Subcutaneous abdominal adipose tissue (tissue), 5 donors: ENCODE measurements around the gene SCN3A.

Experiments used
- H3K27ac ChIP-seq: one replicate; pipeline ENCODE4 v1.7.0; 2013; ENCODE audit warnings: low read depth, mild to moderate bottlenecking, inconsistent platforms, low read length, moderate library complexity
- H3K27me3 ChIP-seq, 5 donors: one replicate each; pipeline ENCODE4 v1.7.0; 2013; ENCODE audit warnings: low read length in 5 of 5, inconsistent platforms in 1 of 5; ENCODE audit not compliant: control insufficient read depth in 5 of 5, insufficient read depth in 4 of 5
- H3K36me3 ChIP-seq, 5 donors: one replicate each; pipeline ENCODE4 v1.7.0; 2013; ENCODE audit warnings: low read length in 5 of 5; ENCODE audit not compliant: control insufficient read depth in 5 of 5, insufficient read depth in 5 of 5
- H3K4me1 ChIP-seq, 5 donors: one replicate each; pipeline ENCODE4 v1.7.0; 2013; ENCODE audit warnings: low read length in 5 of 5, mild to moderate bottlenecking in 3 of 5, moderate library complexity in 1 of 5; ENCODE audit not compliant: control insufficient read depth in 5 of 5, insufficient read depth in 5 of 5
- H3K4me3 ChIP-seq, 5 donors: one replicate each; pipeline ENCODE4 v1.7.0; 2013; ENCODE audit warnings: low read length in 5 of 5, low read depth in 1 of 5
- H3K9ac ChIP-seq, 5 donors: one replicate each; pipeline ENCODE4 v1.7.0; 2013; ENCODE audit warnings: low read length in 5 of 5, mild to moderate bottlenecking in 4 of 5, moderate library complexity in 3 of 5
- H3K9me3 ChIP-seq, 5 donors: one replicate each; pipeline ENCODE4 v1.7.0; 2013; ENCODE audit warnings: low read length in 5 of 5; ENCODE audit not compliant: control insufficient read depth in 5 of 5
- donor health status: healthy.
- donor health status: healthy.
- donor health status: healthy.
- donor health status: healthy.
- donor health status: healthy.

Gene SCN3A

DNA sequence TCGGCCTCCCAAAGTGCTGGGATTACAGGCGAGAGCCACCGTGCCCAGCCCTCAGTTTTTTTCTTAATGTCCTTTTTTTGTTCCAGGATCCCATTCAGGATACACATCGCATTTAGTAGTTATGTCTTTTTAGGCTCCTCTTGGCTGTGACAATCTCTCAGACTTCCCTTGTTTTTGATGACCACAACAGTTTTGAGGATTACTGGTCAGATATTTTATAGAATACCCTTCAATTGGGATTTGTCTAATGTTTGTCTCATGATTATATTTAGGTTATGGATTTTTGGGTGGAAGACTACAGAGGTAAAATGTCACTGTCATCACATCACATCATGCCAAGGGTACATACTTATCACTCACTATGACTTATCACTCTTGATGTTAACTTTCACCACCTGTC, 46.7 kb downstream of the SCN3A start:
- Histone ChIP-seq H3K36me3 (peaks cover 0 to 3% (median 0%) of the 10 kb centered on the region in 5 donors), H3K9me3 (peaks cover 0 to 4% (median 0%) of the 10 kb centered on the region in 5 donors), H3K4me1 (no peaks in the 10 kb centered on the region), H3K4me3 (no peak overlapping the region), H3K27me3 (no peaks in the 10 kb centered on the region), H3K27ac (no peak overlapping the region), H3K9ac (no peak overlapping the region)

DNA sequence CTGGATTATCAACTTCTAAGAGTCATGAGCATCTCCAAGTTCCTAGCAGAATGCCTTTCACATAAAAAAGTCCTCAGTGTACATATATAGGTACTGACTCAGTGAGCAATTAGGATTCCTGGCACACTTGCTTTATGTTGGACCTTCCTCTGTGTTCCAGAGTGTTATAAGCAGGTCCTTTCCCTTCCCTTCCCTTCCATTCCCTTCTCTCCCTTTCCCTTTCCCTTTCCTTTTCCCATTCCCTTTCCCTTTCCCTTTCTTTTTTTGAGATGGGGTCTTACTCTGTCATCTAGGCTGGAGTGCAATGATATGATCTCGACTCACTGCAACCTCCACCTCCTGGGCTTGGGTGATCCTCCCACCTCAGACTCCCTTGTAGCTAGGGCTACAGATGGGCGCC, 48.7 kb downstream of the SCN3A start:
- Histone ChIP-seq H3K27ac (no peak overlapping the region), H3K9me3 (peaks cover 0 to 4% (median 0%) of the 10 kb centered on the region in 5 donors), H3K27me3 (no peaks in the 10 kb centered on the region), H3K36me3 (peaks cover 0 to 3% (median 0%) of the 10 kb centered on the region in 5 donors), H3K4me1 (no peaks in the 10 kb centered on the region), H3K9ac (no peak overlapping the region), H3K4me3 (no peak overlapping the region)

DNA sequence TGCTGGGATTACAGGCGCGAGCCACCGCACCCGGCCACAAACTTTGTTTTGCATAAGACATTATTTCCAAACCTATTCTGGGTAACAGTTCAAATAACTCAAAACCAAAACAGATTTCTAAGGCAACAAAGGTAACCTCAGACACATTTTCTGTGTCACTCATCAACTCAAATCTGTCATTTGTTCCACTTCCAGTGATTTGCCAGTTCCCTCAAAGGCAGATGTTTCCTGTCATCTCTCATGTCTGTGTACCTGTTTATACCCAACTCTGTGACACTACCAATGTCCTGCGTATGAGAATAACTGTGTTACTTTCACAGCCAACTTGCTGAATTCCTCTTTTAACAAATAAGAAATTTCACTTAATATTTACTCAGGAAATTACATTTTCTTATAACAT, 54.4 kb downstream of the SCN3A start:
- H3K4me1 ChIP-seq, result no peaks in the 10 kb centered on the region

DNA sequence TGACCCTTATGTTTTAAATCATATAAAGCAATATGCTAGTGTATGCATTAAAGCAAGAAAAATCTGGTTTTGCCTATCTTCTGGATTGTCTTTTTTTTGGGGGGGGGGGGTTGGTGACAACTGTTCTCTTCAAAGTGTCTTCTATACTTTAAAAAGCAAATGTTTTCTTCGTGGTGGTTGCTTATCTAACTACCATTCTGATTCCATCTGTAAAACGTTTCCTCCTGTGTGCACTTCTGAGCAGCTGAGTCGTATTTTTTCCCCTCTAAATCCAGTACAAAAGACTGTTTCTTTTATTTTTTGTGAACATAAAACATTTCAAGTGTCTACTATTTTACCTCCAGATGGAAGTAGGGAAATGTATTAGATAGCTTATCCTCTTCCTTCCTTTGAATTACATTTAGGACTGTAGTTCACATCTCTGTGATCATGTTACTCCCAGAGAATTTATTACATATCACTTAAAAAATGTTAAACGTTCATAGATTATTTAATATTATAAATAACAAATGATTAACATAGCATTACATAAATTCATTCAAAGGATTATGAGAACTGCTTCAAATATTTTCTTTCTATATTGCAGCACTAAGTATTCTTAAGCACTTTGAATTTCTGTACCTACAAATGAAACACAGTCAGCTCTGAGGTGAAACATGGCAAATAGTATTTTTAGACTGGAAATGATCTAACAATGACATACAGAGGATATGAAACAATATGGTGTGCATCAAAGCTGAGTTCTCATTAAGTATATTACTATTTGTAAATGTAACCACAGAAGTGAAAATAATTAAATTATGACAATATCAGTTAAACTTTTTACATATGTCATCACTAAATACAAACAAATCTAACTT, 56.4 kb downstream of the SCN3A start:
- no peaks in the 10 kb centered on the region for H3K27me3 ChIP-seq
- no peaks in the 10 kb centered on the region for H3K9me3 ChIP-seq
- no peak overlapping the region for H3K9ac ChIP-seq
- H3K4me1 ChIP-seq, result no peaks in the 10 kb centered on the region
- H3K27ac ChIP-seq, result no peak overlapping the region
- H3K4me3 ChIP-seq, result no peak overlapping the region
- H3K36me3 ChIP-seq, result no peaks in the 10 kb centered on the region

More for the DNA sequence above, 54.4 kb downstream of the SCN3A start:
- Histone ChIP-seq H3K36me3 (no peaks in the 10 kb centered on the region), H3K4me3 (no peak overlapping the region), H3K9ac (no peak overlapping the region), H3K27me3 (no peaks in the 10 kb centered on the region), H3K9me3 (no peaks in the 10 kb centered on the region), H3K27ac (no peak overlapping the region)

DNA sequence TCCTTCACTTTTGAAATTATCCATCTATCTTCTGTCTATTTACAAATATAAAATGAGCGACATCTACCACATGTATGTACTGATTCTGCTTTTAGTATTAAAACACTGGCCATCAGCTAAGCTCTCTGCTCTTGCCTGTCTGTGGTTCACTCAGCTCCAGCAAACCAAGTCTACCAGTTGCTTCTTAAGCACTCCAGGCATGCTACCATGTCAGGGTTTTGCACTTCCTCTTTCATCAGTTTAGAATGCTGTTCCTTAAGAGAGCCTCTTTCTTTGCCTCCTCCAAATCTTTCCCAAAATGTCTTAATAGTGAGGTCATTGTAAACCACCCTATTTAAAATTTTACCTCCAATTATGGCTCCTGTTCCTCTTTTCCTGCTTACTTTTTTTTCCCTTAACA, 59.5 kb downstream of the SCN3A start:
- Histone ChIP-seq H3K36me3 (no peaks in the 10 kb centered on the region), H3K4me1 (no peaks in the 10 kb centered on the region), H3K27me3 (no peaks in the 10 kb centered on the region), H3K4me3 (no peak overlapping the region), H3K27ac (no peak overlapping the region), H3K9me3 (no peaks in the 10 kb centered on the region), H3K9ac (no peak overlapping the region)

DNA sequence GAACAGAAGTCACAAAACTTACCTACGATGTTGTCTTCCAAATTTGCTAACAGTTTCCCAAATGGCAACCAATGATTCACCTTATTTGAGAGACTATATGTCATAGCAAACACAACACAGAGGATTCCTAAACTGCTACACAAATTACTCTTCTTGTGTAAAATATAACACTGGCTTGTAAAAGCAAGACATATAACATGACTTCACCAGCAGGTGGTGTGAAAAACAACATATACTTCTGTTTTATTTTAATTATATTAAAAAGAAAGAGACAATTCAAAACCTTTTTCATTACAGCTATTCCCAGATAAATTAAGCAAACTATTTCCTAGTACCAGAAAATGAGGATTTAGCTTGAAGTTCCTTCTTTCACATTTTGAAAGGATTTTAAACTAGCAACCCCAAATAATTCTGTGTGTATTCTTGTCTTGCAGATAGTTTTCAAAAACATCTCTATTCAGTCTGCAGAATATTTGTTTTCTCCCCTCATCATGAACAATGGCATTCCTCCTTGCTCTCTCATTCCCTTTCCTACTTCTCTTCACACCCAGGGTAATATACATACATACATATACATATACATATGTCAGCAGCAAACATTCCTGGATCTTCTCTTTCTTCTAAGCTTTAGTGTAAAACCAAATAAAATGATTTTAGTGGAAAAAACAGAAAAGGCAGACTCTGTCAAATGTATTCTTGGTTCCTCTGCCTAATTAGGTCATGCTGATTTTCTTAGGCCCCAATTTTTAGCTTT, 62.1 kb downstream of the SCN3A start:
- H3K36me3 ChIP-seq, result no peaks in the 10 kb centered on the region
- no peaks in the 10 kb centered on the region for H3K27me3 ChIP-seq
- H3K9me3 ChIP-seq, result no peaks in the 10 kb centered on the region
- H3K27ac ChIP-seq, result no peak overlapping the region
- no peak overlapping the region for H3K9ac ChIP-seq
- H3K4me3 ChIP-seq, result no peak overlapping the region
- H3K4me1 ChIP-seq, result no peaks in the 10 kb centered on the region

DNA sequence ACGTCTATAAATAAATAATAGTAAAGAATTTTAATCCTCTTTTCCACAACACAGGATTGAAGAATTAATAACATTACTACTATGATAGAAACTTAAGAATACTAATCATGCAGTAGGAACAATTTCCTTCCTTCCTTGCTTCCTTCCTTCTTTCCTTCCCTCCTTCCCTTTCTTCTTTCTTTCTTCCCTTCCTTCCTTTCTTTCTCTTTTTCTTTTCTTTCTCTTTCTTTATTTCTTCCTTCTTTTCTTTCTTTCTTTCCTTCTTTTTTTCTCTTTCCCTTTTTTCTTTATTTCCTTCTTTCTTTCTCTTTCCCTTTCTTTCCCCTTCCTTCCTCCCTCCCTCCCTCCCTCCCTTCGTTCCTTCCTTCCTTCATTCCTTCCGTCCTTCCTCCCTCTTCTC, 77.6 kb downstream of the SCN3A start:
- Histone ChIP-seq H3K4me1 (no peaks in the 10 kb centered on the region), H3K9ac (no peak overlapping the region), H3K36me3 (no peaks in the 10 kb centered on the region), H3K27ac (no peak overlapping the region), H3K27me3 (no peaks in the 10 kb centered on the region), H3K4me3 (no peak overlapping the region), H3K9me3 (no peaks in the 10 kb centered on the region)

DNA sequence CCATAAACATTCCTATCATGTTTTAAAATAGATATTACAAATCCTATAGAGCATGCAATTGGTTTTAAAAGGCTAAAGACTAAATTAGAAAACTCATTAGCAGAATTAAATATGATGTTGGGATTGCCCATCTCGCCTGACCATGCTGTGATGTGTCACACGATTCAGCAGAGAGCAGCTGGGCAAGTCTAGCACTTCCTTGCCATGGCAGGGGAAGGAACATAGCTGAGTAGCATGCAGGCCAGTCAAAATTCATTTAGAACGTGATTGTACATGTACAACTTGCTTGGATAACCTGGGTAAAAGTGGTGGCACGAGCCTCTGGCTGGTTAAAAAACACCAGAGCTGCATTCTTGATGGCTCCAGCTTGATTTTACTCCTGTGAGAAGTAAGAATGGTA, 81.3 kb downstream of the SCN3A start:
- H3K9ac ChIP-seq, result no peak overlapping the region
- H3K36me3 ChIP-seq, result no peaks in the 10 kb centered on the region
- H3K27ac ChIP-seq, result no peak overlapping the region
- no peak overlapping the region for H3K4me3 ChIP-seq
- H3K9me3 ChIP-seq, result no peaks in the 10 kb centered on the region
- H3K27me3 ChIP-seq, result no peaks in the 10 kb centered on the region
- no peaks in the 10 kb centered on the region for H3K4me1 ChIP-seq

DNA sequence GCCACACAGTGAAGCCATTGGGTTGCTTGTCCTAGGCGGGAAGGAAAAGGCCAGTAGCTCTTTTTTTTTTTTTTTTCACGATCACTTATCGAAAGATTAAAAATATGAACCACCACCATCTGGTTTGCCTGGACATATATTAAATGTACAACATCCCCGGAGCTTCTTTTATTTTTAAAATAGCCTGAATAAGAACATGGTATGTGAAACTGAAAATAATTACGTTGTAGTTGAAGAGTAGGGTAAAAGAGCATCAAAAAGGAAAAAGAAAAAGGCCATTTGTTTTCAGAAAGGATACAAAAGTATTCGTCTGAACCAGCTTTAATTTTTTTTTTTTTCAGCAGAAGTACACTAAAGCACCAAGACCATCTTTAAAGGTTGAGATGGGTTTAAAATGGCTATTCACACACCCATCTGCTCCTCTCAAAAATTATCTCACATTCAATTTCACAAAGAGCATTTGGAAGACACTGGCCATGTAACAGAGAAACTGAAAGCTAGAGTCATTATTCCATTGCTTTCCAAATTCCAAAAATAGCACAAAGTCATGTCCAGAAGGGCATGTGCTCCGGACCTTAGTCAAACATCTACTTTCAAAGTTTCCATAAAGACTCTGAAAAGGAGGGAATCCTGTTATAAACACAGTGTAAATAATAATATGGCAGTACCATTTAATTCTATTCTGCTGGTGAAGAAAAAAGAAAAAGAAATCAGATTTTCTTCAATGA, 82.9 kb downstream of the SCN3A start:
- Histone ChIP-seq H3K27me3 (no peaks in the 10 kb centered on the region), H3K9ac (no peak overlapping the region), H3K4me1 (no peaks in the 10 kb centered on the region), H3K27ac (no peak overlapping the region), H3K36me3 (no peaks in the 10 kb centered on the region), H3K9me3 (no peaks in the 10 kb centered on the region), H3K4me3 (no peak overlapping the region)

DNA sequence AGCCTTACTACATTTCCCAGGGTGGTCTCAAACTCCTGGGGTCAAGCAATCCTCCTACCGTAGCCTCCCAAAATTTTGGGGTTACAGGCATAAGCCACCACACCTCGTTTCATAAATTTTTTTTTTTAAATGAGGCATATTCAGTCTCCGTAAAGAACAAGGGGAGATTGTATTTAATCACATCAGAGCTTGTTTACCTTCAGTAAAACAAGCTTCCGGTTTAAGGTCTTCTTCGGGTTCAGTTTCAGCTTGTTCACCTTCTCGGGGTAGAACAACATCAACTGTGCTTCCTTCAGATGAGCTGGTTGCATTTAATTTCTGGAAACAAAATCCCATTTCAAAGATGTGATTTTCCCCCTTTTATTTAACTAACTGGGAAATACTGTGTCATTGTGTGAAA, 88.6 kb downstream of the SCN3A start:
- no peaks in the 10 kb centered on the region for H3K9me3 ChIP-seq
- no peaks in the 10 kb centered on the region for H3K4me1 ChIP-seq
- no peak overlapping the region for H3K4me3 ChIP-seq
- H3K9ac ChIP-seq, result no peak overlapping the region
- H3K36me3 ChIP-seq, result no peaks in the 10 kb centered on the region
- no peak overlapping the region for H3K27ac ChIP-seq
- no peaks in the 10 kb centered on the region for H3K27me3 ChIP-seq
